ENCODE measurements around the gene PRCD.

The PRCD gene

DNA sequence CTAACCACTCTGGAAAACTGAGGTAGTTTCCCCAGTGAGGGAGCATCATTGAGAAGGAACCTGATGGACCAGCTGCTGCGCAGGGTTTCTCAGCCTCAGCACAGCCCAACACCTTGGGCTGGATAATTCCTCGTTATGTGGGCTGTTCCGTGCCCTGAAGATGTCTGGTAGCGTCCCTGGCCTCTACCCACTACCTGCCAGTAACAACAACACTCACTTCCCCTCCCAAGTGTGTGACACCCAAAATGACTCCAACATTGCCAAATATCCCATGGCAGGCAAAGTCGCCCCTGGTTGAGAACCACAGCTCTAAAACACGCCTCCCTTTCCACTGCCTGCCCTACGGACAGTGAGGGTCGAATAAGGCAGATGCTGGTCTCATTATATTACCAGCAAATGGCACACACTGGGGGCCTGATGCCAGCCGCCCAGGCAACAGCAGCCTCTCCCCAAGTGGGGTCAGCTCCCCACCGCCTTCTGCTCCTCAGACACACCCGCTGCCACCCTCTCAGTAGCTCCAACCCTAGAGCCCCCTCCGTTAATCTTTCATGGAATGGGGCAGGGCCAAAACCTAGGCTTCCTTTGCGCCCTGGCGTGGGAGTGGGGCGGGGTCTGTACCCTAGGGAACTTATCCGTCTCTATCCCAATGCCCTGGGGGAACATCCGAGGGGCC is 39.6 kb upstream of the PRCD start:
- TF ChIP-seq, protein P1, sequence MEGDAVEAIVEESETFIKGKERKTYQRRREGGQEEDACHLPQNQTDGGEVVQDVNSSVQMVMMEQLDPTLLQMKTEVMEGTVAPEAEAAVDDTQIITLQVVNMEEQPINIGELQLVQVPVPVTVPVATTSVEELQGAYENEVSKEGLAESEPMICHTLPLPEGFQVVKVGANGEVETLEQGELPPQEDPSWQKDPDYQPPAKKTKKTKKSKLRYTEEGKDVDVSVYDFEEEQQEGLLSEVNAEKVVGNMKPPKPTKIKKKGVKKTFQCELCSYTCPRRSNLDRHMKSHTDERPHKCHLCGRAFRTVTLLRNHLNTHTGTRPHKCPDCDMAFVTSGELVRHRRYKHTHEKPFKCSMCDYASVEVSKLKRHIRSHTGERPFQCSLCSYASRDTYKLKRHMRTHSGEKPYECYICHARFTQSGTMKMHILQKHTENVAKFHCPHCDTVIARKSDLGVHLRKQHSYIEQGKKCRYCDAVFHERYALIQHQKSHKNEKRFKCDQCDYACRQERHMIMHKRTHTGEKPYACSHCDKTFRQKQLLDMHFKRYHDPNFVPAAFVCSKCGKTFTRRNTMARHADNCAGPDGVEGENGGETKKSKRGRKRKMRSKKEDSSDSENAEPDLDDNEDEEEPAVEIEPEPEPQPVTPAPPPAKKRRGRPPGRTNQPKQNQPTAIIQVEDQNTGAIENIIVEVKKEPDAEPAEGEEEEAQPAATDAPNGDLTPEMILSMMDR (IDR thresholded peaks at IDR 0.05): no peak
- Histone ChIP-seq H3K27ac (peak overlapping the region; percentile 69), H3K27me3 (ENCODE audit: control insufficient read depth, insufficient read depth, low read length) (no peaks in the 10 kb centered on the region), H3K4me3 (ENCODE audit: low read depth, low read length) (peak overlapping the region; percentile 62), H3K9ac (no peak overlapping the region), H3K79me2 (no peaks in the 10 kb centered on the region), H3K36me3 (ENCODE audit: control insufficient read depth, insufficient read depth, low read length) (no peaks in the 10 kb centered on the region), H2AFZ (peak overlapping the region; percentile 97), H3K4me2 (ENCODE audit: low read length) (peak overlapping the region; percentile 72), H3K9me3 (ENCODE audit: control insufficient read depth, low read length) (no peaks in the 10 kb centered on the region), H3K4me1 (peaks cover 9% of the 10 kb centered on the region)

DNA sequence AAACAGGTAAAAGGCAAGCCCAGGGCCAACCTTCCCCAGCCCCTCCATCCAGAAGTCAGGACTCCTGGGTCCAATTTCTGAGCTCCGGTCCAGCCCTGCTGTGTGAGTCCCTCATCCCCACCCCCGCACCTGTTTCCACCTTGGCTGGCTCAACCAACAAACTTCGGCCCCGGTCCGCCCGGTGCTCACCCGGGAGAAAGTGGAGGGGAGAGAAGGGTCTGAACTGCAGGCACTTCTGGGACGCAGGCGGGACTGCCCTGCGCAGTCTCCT is 39.2 kb upstream of the PRCD start:
- peaks cover 9% of the 10 kb centered on the region for H3K4me1 ChIP-seq
- H3K4me3 ChIP-seq (ENCODE audit: low read depth, low read length): peak overlapping the region; percentile 62
- peak overlapping the region; percentile 69 for H3K27ac ChIP-seq
- peak overlapping the region; percentile 97 for H2AFZ ChIP-seq
- TF ChIP-seq, protein P1 (IDR thresholded peaks at IDR 0.05): no peak
- H3K9me3 ChIP-seq (ENCODE audit: control insufficient read depth, low read length): no peaks in the 10 kb centered on the region
- H3K79me2 ChIP-seq: no peaks in the 10 kb centered on the region
- H3K36me3 ChIP-seq (ENCODE audit: control insufficient read depth, insufficient read depth, low read length): no peaks in the 10 kb centered on the region
- H3K9ac ChIP-seq: peak overlapping the region; percentile 56
- peak overlapping the region; percentile 72 for H3K4me2 ChIP-seq (ENCODE audit: low read length)
- no peaks in the 10 kb centered on the region for H3K27me3 ChIP-seq (ENCODE audit: control insufficient read depth, insufficient read depth, low read length)

DNA sequence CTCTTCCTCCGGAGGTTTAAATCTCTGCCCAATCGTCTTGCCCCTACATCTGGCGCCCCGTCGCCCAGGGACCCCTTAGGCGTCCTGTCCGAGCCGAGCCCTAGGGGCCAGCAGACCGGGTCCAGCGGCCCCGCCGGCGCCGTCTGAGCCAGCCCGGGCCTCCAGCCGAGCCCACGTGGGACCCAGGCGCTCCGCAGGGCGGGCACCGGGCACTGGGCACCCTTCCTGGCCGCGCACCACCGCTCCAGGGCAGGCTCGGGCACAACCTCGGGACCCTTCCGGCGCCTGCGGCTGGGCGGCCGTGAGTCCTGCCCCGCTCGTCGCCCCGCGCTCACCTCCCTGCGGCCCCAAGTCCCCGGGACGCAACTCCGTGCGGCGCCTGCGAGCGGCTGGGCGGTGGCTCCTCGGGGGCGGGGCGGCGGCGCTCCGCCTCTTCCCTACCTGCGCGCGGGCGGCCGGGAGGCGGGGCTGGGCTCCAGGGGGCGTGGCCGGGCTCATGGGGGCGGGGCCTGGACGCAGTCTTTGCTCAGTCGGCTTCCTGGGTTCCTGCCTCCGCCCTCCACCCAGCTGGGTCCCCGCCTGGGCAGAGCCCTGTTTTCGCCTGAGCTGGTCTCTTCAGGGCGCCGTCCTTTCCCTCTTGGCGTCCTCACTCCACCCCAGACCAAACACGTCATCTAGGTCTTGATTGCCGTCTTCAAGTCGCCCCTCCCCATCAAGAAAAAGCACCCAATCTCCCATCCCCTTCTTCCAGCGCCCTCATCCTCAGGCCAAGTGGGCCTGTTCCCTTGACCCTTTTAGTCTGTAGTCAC is 38.6 kb upstream of the PRCD start, which contains the start of gene RHBDF2:
TSS of gene RHBDF2 (minus strand) at position 406 of the 809 bp plus-strand sequence. CDS start 19,899 bp downstream, outside the sequence.
- Histone ChIP-seq H3K9ac (peak within 1 kb of the TSS; percentile 56), H3K79me2 (no peaks in the 10 kb centered on the region), H3K27me3 (ENCODE audit: control insufficient read depth, insufficient read depth, low read length) (no peaks in the 10 kb centered on the region), H3K9me3 (ENCODE audit: control insufficient read depth, low read length) (no peaks in the 10 kb centered on the region), H3K27ac (peak within 1 kb of the TSS; percentile 74), H3K4me1 (peaks cover 9% of the 10 kb centered on the region), H3K4me2 (ENCODE audit: low read length) (peak within 1 kb of the TSS; percentile 72), H3K4me3 (ENCODE audit: low read depth, low read length) (peak within 1 kb of the TSS; percentile 62), H3K36me3 (ENCODE audit: control insufficient read depth, insufficient read depth, low read length) (no peaks in the 10 kb centered on the region), H2AFZ (peak within 1 kb of the TSS; percentile 97)
- TF ChIP-seq, protein P1 (IDR thresholded peaks at IDR 0.05): no peak

DNA sequence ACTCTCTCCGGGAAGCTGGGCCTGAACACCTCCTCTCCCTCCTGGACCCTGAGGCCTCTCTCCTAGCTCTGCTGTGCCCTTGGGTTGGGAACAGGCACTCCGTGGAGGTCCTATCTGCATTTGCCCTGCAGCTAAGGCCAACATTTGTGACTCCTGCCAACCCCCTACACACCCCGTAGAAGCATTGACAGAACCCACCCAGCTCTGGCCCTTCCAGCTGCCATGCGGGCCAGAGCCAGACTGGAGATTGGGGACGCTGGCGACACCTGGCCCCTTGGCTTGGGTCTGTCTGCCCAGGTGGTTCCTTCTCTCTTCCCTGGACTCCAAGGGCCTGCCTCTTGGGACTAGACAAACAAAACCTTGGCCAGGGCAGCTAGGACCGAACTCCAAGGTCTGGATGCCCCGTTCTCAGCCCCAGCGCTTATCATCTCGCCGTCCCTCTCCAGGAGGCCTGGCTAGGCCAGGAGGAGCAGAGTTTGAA is 38.0 kb upstream of the PRCD start:
- Histone ChIP-seq H3K4me1 (peaks cover 9% of the 10 kb centered on the region), H3K4me3 (ENCODE audit: low read depth, low read length) (peak overlapping the region; percentile 62), H3K79me2 (no peaks in the 10 kb centered on the region), H3K9ac (no peak overlapping the region), H2AFZ (peak overlapping the region; percentile 97), H3K27me3 (ENCODE audit: control insufficient read depth, insufficient read depth, low read length) (no peaks in the 10 kb centered on the region), H3K4me2 (ENCODE audit: low read length) (peak overlapping the region; percentile 72), H3K27ac (peak overlapping the region; percentile 74), H3K9me3 (ENCODE audit: control insufficient read depth, low read length) (no peaks in the 10 kb centered on the region), H3K36me3 (ENCODE audit: control insufficient read depth, insufficient read depth, low read length) (no peaks in the 10 kb centered on the region)
- TF ChIP-seq, protein P1 (IDR thresholded peaks at IDR 0.05): no peak
